SH-SY5Y (cell line): ENCODE data around the gene AQP5.

ENCODE experiments used
- GATA2 ChIP-seq: IDR thresholded peaks from 2 replicates; pipeline ENCODE4 v1.6.1; 2011; ENCODE audit warnings: mild to moderate bottlenecking, low read depth, low read length
- GATA3 ChIP-seq: IDR thresholded peaks from 2 replicates; pipeline ENCODE4 v1.6.1; 2011; ENCODE audit warnings: low read depth, mild to moderate bottlenecking, low read length, moderate library complexity

DNA sequence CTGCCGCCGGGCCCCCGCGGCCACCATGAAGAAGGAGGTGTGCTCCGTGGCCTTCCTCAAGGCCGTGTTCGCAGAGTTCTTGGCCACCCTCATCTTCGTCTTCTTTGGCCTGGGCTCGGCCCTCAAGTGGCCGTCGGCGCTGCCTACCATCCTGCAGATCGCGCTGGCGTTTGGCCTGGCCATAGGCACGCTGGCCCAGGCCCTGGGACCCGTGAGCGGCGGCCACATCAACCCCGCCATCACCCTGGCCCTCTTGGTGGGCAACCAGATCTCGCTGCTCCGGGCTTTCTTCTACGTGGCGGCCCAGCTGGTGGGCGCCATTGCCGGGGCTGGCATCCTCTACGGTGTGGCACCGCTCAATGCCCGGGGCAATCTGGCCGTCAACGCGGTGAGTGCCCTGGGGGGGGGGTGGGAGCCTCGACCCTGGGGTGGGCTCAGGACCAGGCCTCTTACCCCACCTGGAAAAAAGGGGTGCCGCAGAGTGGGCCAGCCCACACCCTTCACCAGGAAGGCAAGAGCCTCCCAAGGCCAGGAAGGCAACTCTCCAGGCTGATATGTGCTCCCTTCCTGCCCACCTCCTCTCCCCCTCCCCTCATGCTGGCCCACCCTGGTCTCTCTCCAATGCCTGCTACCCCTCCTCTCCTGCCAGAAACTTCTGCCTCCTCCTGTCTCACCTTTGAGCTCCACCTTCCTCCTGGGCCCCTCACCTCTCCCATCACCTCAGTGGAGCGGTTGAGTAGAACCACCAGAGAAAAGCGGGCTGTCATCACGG lies 507 bp downstream of the AQP5 start:
- TF ChIP-seq GATA2 (no peak), GATA3 (no peak)
